T-helper 17 cell (primary cell): ENCODE results near the gene LRRFIP2. TPM values are rescaled to one million over a fixed set of nuclear protein-coding genes. Genes with fewer than 3 reads are reported as not detected.

ENCODE experiments used
- ATAC-seq: fragments of 150-1000 bp; cut with Tn5 transposase; 2 replicates; pipeline ENCODE4 v1.10.0; 2021; ENCODE audit warnings: mild to moderate bottlenecking, moderate library complexity
- DNase-seq, 3 donors: peaks; one replicate each; pipeline versions ENCODE4 v3.0.0 to v3.0.0-alpha.2; 2020 to 2021
- H3K9me3 ChIP-seq: one replicate; pipeline ENCODE4 v1.7.0; 2013; ENCODE audit warnings: low read length, mild to moderate bottlenecking; ENCODE audit not compliant: control insufficient read depth, poor library complexity, severe bottlenecking
- H3K27ac Mint-ChIP-seq: one replicate; pipeline ENCODE4 v1.8.0; 2022; ENCODE audit warnings: mild to moderate bottlenecking, moderate library complexity, mixed read lengths
- H3K27me3 Mint-ChIP-seq: one replicate; pipeline ENCODE4 v1.8.0; 2022; ENCODE audit warnings: mixed read lengths
- H3K36me3 Mint-ChIP-seq: one replicate; pipeline ENCODE4 v1.8.0; 2022; ENCODE audit warnings: low read depth, mixed read lengths
- H3K4me1 Mint-ChIP-seq: one replicate; pipeline ENCODE4 v1.8.0; 2022; ENCODE audit warnings: mild to moderate bottlenecking, mixed read lengths
- H3K4me3 Mint-ChIP-seq: one replicate; pipeline ENCODE4 v1.8.0; 2022; ENCODE audit warnings: mild to moderate bottlenecking, moderate library complexity, mixed read lengths
- total RNA-seq, 4 donors: library from RNA in 2 of 4; stranded (reverse) in 2 of 4; gene quantifications; one replicate each; pipeline ENCODE4 v1.2.3 and lab custom pipeline; 2022 to 2026

Gene LRRFIP2
- total RNA-seq, 2 donors from 2014 or later = 45.4 to 51.6 TPM

DNA sequence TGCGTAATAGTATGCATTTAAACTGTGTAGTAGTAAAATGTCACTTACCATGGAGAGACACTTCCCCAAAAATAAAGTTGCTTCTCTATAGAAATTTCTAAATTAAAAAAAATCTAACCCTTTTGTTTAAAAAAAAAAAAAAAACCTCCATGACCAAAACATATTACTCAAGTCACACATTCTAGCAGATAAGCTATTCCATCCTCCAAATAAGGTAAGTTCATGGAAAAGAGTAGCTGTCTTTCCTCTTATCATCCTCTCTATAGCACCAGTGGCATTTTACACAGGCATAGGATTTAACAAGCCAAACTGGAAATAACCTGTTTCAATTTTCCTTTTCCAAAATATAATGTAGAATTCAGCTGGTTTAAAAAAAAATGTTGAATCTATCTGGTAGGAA, 57.4 kb downstream of the LRRFIP2 start:
- H3K4me3 Mint-ChIP-seq = no peak overlapping the region
- H3K9me3 ChIP-seq = no peaks in the 10 kb centered on the region
- peaks cover 4% of the 10 kb centered on the region for H3K4me1 Mint-ChIP-seq
- H3K27me3 Mint-ChIP-seq = no peaks in the 10 kb centered on the region
- H3K36me3 Mint-ChIP-seq = no peaks in the 10 kb centered on the region
- no peak overlapping the region for H3K27ac Mint-ChIP-seq
- DNase-seq (no peak), ATAC-seq (no peak)

DNA sequence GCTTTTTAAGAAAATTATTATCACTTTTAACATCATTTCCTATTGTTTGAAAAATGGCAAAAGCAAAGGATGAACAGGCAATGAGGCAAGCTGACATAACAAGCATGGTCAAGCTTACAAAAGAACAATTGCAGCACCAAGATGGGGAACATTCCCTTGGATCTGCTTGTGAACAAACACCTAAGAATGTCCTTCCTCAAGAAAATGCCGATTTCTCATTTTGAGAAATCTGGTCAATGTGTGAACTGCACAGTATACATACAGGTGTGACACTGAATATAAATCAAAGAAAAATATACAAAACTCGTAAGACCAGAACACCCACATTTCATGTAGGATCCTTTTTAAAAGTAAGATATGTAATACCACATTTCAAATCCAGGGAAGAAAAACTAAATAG, 58.9 kb downstream of the LRRFIP2 start:
- Mint-ChIP-seq H3K27ac (no peak overlapping the region), H3K36me3 (no peaks in the 10 kb centered on the region), H3K27me3 (no peaks in the 10 kb centered on the region), H3K4me3 (no peak overlapping the region), H3K4me1 (peaks cover 4% of the 10 kb centered on the region)
- no peaks in the 10 kb centered on the region for H3K9me3 ChIP-seq
- DNase-seq (no peak), ATAC-seq (no peak)

- H3K9me3 ChIP-seq = no peaks in the 10 kb centered on the region
- Mint-ChIP-seq H3K36me3 (no peaks in the 10 kb centered on the region), H3K27ac (no peak overlapping the region), H3K4me1 (peaks cover 4% of the 10 kb centered on the region), H3K27me3 (no peaks in the 10 kb centered on the region), H3K4me3 (no peak overlapping the region)
- DNase-seq = no peak
- no peak for ATAC-seq
These were observed 59.9 kb downstream of the LRRFIP2 start for GRCh38 chr3:37114251-37115145.

DNA sequence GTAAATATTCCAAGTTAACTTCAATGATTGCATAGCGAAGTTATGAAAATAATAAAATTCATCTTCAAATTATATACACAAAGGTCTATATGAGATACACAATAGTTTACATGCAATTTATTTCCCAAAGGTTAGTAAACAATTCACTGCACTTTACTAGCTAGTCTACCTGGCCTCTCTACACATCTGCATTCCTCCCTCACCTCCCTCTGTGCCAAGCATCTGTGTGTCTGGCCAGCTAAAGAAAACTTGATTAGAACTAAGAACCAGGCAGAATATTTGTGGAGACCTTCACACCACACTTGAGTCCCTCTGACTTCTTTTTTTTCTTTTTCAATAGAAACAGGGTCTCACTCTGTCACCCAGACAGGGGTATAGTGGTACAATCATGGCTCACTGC, 61.4 kb downstream of the LRRFIP2 start:
- H3K9me3 ChIP-seq = no peaks in the 10 kb centered on the region
- DNase-seq (no peak), ATAC-seq (no peak)
- Mint-ChIP-seq H3K4me1 (no peaks in the 10 kb centered on the region), H3K36me3 (no peaks in the 10 kb centered on the region), H3K4me3 (no peak overlapping the region), H3K27ac (no peak overlapping the region), H3K27me3 (no peaks in the 10 kb centered on the region)

- Mint-ChIP-seq H3K27me3 (no peaks in the 10 kb centered on the region), H3K27ac (peak overlapping the region; percentile 29), H3K36me3 (no peaks in the 10 kb centered on the region), H3K4me3 (no peak overlapping the region), H3K4me1 (no peaks in the 10 kb centered on the region)
- DNase-seq (no peak), ATAC-seq (no peak)
- no peaks in the 10 kb centered on the region for H3K9me3 ChIP-seq
These were observed 63.2 kb downstream of the LRRFIP2 start for GRCh38 chr3:37111199-37111598.

- peaks cover 4% of the 10 kb centered on the region for H3K4me1 Mint-ChIP-seq
- H3K27me3 Mint-ChIP-seq = no peaks in the 10 kb centered on the region
- DNase-seq (no peak), ATAC-seq (no peak)
- H3K36me3 Mint-ChIP-seq = no peaks in the 10 kb centered on the region
- no peak overlapping the region for H3K27ac Mint-ChIP-seq
- no peak overlapping the region for H3K4me3 Mint-ChIP-seq
- H3K9me3 ChIP-seq = no peaks in the 10 kb centered on the region
These were observed 66.5 kb downstream of the LRRFIP2 start for GRCh38 chr3:37107846-37108245.

DNA sequence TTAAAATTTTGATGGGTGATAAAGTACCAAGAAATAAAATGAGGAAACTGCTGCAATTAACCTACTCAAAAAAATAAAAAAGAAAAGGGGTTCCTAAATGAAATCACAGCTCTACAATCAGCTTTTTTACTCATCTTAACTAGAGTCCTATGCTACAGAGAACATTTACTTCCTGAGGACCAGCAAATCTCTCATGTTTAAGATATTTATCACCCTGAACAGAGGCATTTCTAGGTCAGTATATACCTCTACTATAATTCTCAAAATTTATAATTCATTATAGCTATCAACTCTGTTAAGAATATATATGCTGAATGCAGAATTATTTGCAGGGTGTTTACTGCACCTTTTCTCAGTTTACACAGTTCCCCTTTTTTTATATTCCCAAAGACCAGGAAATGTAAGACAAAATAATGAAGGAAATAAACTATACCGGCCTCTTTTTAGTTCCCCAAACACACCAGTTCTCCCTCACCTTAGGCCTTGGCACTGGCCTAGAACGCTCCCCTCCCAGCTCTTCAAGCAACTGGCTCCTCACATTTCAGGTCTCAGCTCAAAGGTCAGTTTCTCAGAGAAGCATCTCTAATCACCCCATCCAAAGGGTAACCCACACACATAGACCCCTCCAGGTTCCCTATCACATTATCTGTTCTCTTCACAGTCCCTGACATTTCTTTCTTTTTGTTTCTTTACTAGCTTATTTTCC, 71.1 kb downstream of the LRRFIP2 start:
- no peaks in the 10 kb centered on the region for H3K9me3 ChIP-seq
- peaks cover 2% of the 10 kb centered on the region for H3K36me3 Mint-ChIP-seq
- DNase-seq = no peak
- ATAC-seq = no peak
- H3K27me3 Mint-ChIP-seq = no peaks in the 10 kb centered on the region
- peak overlapping the region; percentile 45 for H3K27ac Mint-ChIP-seq
- no peak overlapping the region for H3K4me3 Mint-ChIP-seq
- H3K4me1 Mint-ChIP-seq = peaks cover 8% of the 10 kb centered on the region

GRCh38 chr3:37100411-37100810, 74.0 kb downstream of the LRRFIP2 start:
- no peaks in the 10 kb centered on the region for H3K27me3 Mint-ChIP-seq
- H3K36me3 Mint-ChIP-seq = peaks cover 2% of the 10 kb centered on the region

GRCh38 chr3:37099469-37099868, 74.9 kb downstream of the LRRFIP2 start:
- H3K9me3 ChIP-seq = no peaks in the 10 kb centered on the region
- no peak overlapping the region for H3K4me3 Mint-ChIP-seq
- no peaks in the 10 kb centered on the region for H3K27me3 Mint-ChIP-seq
- no peak for DNase-seq
- ATAC-seq = no peak
- peaks cover 13% of the 10 kb centered on the region for H3K4me1 Mint-ChIP-seq
- no peak overlapping the region for H3K27ac Mint-ChIP-seq
- H3K36me3 Mint-ChIP-seq = peaks cover 2% of the 10 kb centered on the region

More at GRCh38 chr3:37100411-37100810, 74.0 kb downstream of the LRRFIP2 start:
- no peaks in the 10 kb centered on the region for H3K9me3 ChIP-seq
- no peak overlapping the region for H3K27ac Mint-ChIP-seq
- no peak overlapping the region for H3K4me3 Mint-ChIP-seq
- ATAC-seq = no peak
- peaks cover 13% of the 10 kb centered on the region for H3K4me1 Mint-ChIP-seq
- no peak for DNase-seq

DNA sequence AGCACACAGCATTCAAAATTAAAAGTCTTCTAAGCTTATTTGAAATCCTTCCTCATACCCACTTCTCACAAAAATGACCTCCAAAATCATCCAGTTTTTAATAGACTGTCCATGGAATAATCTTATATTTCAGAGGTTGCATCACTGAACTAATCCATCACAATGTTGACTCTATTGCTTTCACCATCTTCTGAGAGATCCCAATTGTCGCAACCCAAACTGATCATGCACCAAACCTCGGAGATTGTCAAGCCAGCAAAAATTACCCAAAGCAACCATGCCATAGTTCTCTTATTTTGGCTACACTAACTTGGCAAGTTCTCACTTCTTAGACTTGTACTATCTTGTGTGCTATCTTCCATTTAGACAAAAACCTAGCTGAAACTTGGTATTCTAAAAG, 75.5 kb downstream of the LRRFIP2 start:
- ATAC-seq (no peak), DNase-seq (no peak)
- no peaks in the 10 kb centered on the region for H3K9me3 ChIP-seq
- Mint-ChIP-seq H3K4me1 (peaks cover 13% of the 10 kb centered on the region), H3K36me3 (peaks cover 3% of the 10 kb centered on the region), H3K27me3 (no peaks in the 10 kb centered on the region), H3K27ac (no peak overlapping the region), H3K4me3 (no peak overlapping the region)

GRCh38 chr3:37097776-37098175, 76.6 kb downstream of the LRRFIP2 start:
- H3K9me3 ChIP-seq = no peaks in the 10 kb centered on the region
- no peak for ATAC-seq
- Mint-ChIP-seq H3K4me3 (no peak overlapping the region), H3K4me1 (peaks cover 12% of the 10 kb centered on the region), H3K36me3 (peaks cover 11% of the 10 kb centered on the region), H3K27ac (no peak overlapping the region), H3K27me3 (no peaks in the 10 kb centered on the region)
- DNase-seq = no peak

GRCh38 chr3:37096975-37097374, 77.4 kb downstream of the LRRFIP2 start:
- H3K4me3 Mint-ChIP-seq = no peak overlapping the region
- no peak overlapping the region for H3K27ac Mint-ChIP-seq
- no peak for ATAC-seq

GRCh38 chr3:37096288-37096687, 78.1 kb downstream of the LRRFIP2 start:
- Mint-ChIP-seq H3K36me3 (peaks cover 10% of the 10 kb centered on the region), H3K27me3 (no peaks in the 10 kb centered on the region), H3K4me1 (peaks cover 11% of the 10 kb centered on the region), H3K27ac (no peak overlapping the region), H3K4me3 (no peak overlapping the region)
- ATAC-seq (no peak), DNase-seq (no peak)
- no peaks in the 10 kb centered on the region for H3K9me3 ChIP-seq

More at GRCh38 chr3:37096975-37097374, 77.4 kb downstream of the LRRFIP2 start:
- Mint-ChIP-seq H3K36me3 (peaks cover 10% of the 10 kb centered on the region), H3K4me1 (peaks cover 11% of the 10 kb centered on the region), H3K27me3 (no peaks in the 10 kb centered on the region)
- DNase-seq = no peak
- no peaks in the 10 kb centered on the region for H3K9me3 ChIP-seq
